Lung (tissue), 12 donors: Measurements from ENCODE around the gene ALDH3A2. TPM values are rescaled to one million over a fixed set of nuclear protein-coding genes. Genes with fewer than 3 reads are reported as not detected.

Source experiments
- ATAC-seq: fragments of 200-7000 bp; cut with Tn5 transposase; one replicate; pipeline ENCODE4 v1.9.1; 2020; ENCODE audit warnings: moderate number of reproducible peaks; ENCODE audit not compliant: insufficient read depth, low FRiP score
- DNase-seq, 3 donors: peaks; one replicate each; pipeline ENCODE4 v3.0.0-alpha.2; 2013 to 2017
- H3K27ac ChIP-seq, 2 donors: one replicate each; pipeline ENCODE4 v1.5.1; 2013; ENCODE audit warnings: mild to moderate bottlenecking in 2 of 2, moderate library complexity in 2 of 2, control low read depth in 1 of 2, inconsistent platforms in 1 of 2, low read depth in 1 of 2, low read length in 1 of 2
- H3K27me3 ChIP-seq, 3 donors: one replicate each; pipeline ENCODE4 v1.5.1; 2013; ENCODE audit warnings: low read length in 2 of 3; ENCODE audit not compliant: control insufficient read depth in 3 of 3, insufficient read depth in 3 of 3
- H3K36me3 ChIP-seq, 4 donors: one replicate each; pipeline ENCODE4 v1.5.1; 2013; ENCODE audit warnings: low read length in 4 of 4, mild to moderate bottlenecking in 1 of 4, moderate library complexity in 1 of 4; ENCODE audit not compliant: control insufficient read depth in 4 of 4, insufficient read depth in 4 of 4
- H3K4me1 ChIP-seq, 5 donors: one replicate each; pipeline ENCODE4 v1.5.1; 2013; ENCODE audit warnings: low read length in 5 of 5, mild to moderate bottlenecking in 2 of 5, moderate library complexity in 1 of 5; ENCODE audit not compliant: control insufficient read depth in 5 of 5, insufficient read depth in 5 of 5
- H3K4me3 ChIP-seq: one replicate; pipeline ENCODE4 v1.5.1; 2013; ENCODE audit warnings: mild to moderate bottlenecking, control low read depth, moderate library complexity
- H3K9ac ChIP-seq, 2 donors: one replicate each; pipeline ENCODE4 v1.5.1; 2013; ENCODE audit warnings: low read length in 2 of 2, control low read depth in 1 of 2; ENCODE audit not compliant: insufficient read depth in 1 of 2
- H3K9me3 ChIP-seq, 4 donors: one replicate each; pipeline ENCODE4 v1.5.1; 2013; ENCODE audit warnings: low read length in 3 of 4, mild to moderate bottlenecking in 1 of 4, moderate library complexity in 1 of 4; ENCODE audit not compliant: control insufficient read depth in 4 of 4, insufficient read depth in 3 of 4
- WGBS, 2 donors: extraction: QIAGEN DNeasy Blood & Tissue Kit; methylation state at CpG; one replicate each; pipeline ENCODE4 v1.1.7; 2013; 5-methylcytosine and 5-hydroxymethylcytosine counted together
- polyA plus RNA-seq, 2 donors: library from polyadenylated mRNA; stranded (reverse); fragments of 200-250 nt; gene quantifications; one replicate each; pipeline ENCODE4 v1.2.1, GENCODE V29; 2013
- total RNA-seq, 2 donors: library from RNA; depleted of rRNA in 1 of 2; stranded (reverse); fragments of >200 nt in 1 of 2; gene quantifications; one replicate each; pipeline ENCODE4 v1.2.1, GENCODE V29; 2014 to 2021
- TF ChIP-seq, protein P1 (sequence below): IDR thresholded peaks from 2 replicates; pipeline ENCODE4 v1.5.1; 2012; ENCODE audit warnings: mild to moderate bottlenecking; ENCODE audit errors: control extremely low read depth, extremely low read depth
- donor health status: control.
- donor health status: control.
- donor health status: Bipolar disorder and iron deficiency.
- donor health status: healthy.
- donor health status: DM: yes; HTN: yes; CAD: no.

The ALDH3A2 gene
- total and polyA plus RNA-seq, 4 donors, result 50.7 to 107 (median 79.3) TPM

DNA sequence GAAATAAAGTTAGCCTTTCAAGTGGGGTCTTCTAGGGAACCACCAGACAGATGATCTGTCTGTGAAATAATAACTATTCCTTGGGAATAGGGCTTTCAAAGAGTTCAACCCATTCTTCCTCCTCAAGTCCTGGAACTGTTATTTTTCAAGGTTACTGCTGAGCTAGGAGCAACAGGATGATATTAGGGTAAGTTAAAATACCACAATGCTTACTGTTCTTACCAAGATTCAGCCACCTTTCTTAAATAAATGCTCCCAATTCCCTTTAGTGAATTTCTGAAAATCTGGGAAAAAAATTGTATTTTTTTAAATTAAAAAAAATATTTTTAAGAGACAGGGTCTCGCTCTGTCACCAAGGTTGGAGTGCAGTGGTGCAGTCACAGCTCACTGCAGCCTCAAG lies 26.9 kb upstream of the ALDH3A2 start:
- H3K36me3 ChIP-seq, result no peaks in the 10 kb centered on the region
- 96 to 100% methylated on average over 1 of the region's 1 CpG for WGBS, 2 donors
- no peak overlapping the region for H3K4me3 ChIP-seq
- TF ChIP-seq, protein P1, sequence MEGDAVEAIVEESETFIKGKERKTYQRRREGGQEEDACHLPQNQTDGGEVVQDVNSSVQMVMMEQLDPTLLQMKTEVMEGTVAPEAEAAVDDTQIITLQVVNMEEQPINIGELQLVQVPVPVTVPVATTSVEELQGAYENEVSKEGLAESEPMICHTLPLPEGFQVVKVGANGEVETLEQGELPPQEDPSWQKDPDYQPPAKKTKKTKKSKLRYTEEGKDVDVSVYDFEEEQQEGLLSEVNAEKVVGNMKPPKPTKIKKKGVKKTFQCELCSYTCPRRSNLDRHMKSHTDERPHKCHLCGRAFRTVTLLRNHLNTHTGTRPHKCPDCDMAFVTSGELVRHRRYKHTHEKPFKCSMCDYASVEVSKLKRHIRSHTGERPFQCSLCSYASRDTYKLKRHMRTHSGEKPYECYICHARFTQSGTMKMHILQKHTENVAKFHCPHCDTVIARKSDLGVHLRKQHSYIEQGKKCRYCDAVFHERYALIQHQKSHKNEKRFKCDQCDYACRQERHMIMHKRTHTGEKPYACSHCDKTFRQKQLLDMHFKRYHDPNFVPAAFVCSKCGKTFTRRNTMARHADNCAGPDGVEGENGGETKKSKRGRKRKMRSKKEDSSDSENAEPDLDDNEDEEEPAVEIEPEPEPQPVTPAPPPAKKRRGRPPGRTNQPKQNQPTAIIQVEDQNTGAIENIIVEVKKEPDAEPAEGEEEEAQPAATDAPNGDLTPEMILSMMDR, result no peak
- no peak for DNase-seq
- peaks cover 0 to 22% (median 14%) of the 10 kb centered on the region in 4 donors for H3K9me3 ChIP-seq
- H3K27me3 ChIP-seq, result no peaks in the 10 kb centered on the region
- no peak for ATAC-seq
- no peaks in the 10 kb centered on the region for H3K4me1 ChIP-seq
- H3K27ac ChIP-seq, result no peak overlapping the region
- H3K9ac ChIP-seq, result no peak overlapping the region

DNA sequence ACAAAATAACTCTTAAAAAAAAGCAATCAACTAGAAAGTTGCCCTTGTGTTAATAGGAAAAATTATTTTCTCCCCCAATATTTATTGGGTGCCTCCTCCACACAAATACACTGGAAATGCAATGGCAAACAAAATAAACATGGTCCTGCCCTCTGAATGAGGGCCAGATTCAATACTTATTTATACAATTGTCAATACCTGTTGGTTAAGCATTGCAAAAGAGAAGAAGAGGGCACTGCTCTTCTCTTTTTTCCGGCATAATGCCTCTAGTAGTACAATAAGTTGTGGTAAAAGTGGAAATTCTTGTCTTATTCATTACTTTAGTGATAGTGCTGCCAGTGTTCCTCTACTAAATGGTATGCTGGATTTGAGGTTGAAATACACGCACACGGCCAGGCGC lies 22.5 kb upstream of the ALDH3A2 start:
- Histone ChIP-seq H3K27me3 (peaks cover 0 to 4% (median 0%) of the 10 kb centered on the region in 3 donors), H3K9me3 (peaks cover 0 to 9% (median 2%) of the 10 kb centered on the region in 4 donors), H3K36me3 (no peaks in the 10 kb centered on the region), H3K9ac (no peak overlapping the region), H3K4me3 (no peak overlapping the region), H3K4me1 (no peaks in the 10 kb centered on the region), H3K27ac (no peak overlapping the region)
- no peak for ATAC-seq
- DNase-seq, result no peak
- TF ChIP-seq, protein P1, result no peak
- 98% methylated on average over 4 of the region's 4 CpGs for WGBS, 2 donors

DNA sequence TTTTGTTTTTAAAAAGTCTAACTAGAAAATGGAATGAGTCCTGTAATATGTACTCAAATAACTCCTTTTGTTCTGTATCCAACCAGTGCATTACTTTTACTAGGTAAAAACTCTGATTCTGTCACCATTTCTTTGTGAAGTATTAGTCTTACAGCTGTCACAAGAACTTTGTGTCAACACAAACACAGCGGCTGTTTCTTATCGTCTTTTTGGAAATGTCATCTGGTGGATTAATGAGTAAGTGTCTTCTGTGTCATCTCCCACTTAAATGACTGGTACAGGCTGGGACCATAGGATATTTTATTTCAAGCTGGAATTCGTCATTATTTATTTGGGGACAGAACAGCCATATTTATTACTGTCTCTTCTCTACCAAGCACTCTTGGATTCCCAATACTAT lies 19.1 kb upstream of the ALDH3A2 start:
- ATAC-seq (no peak), DNase-seq (no peak)
- Histone ChIP-seq H3K4me3 (no peak overlapping the region), H3K27me3 (peaks cover 0 to 4% (median 0%) of the 10 kb centered on the region in 3 donors), H3K36me3 (no peaks in the 10 kb centered on the region), H3K9me3 (no peaks in the 10 kb centered on the region), H3K9ac (no peak overlapping the region), H3K4me1 (no peaks in the 10 kb centered on the region), H3K27ac (no peak overlapping the region)
- TF ChIP-seq, protein P1, result no peak
- 61 to 79% methylated on average over 3 of the region's 3 CpGs for WGBS, 2 donors

- peaks cover 0 to 4% (median 0%) of the 10 kb centered on the region in 3 donors for H3K27me3 ChIP-seq
- ATAC-seq (no peak), DNase-seq (no peak)
- H3K9ac ChIP-seq, result no peak overlapping the region
- no peaks in the 10 kb centered on the region for H3K9me3 ChIP-seq
- H3K4me1 ChIP-seq, result no peaks in the 10 kb centered on the region
- TF ChIP-seq, protein P1, result no peak
- H3K27ac ChIP-seq, result no peak overlapping the region
- no peaks in the 10 kb centered on the region for H3K36me3 ChIP-seq
- H3K4me3 ChIP-seq, result no peak overlapping the region
- WGBS, 2 donors, result 75 to 87% methylated on average over 4 of the region's 4 CpGs
Observed at GRCh38 chr17:19630035-19630434, 18.5 kb upstream of the ALDH3A2 start.
